GM23248 (cell line): ENCODE measurements around the gene LRMDA. TPM values are rescaled to one million over a fixed set of nuclear protein-coding genes. Genes with fewer than 3 reads are reported as not detected.

Experiments
- DNase-seq: peaks from one replicate; pipeline ENCODE4 v3.0.0-alpha.2; 2015
- H2AFZ ChIP-seq: fragments of 200-600 bp; sonication (generic); 2 replicates; pipeline ENCODE4 v1.6.1; 2016; ENCODE audit warnings: antibody characterized with exemption
- H3F3A ChIP-seq: fragments of 200-600 bp; sonication (generic); 2 replicates; pipeline ENCODE4 v1.6.1; 2016; ENCODE audit warnings: mild to moderate bottlenecking, antibody characterized with exemption, mixed run types; ENCODE audit not compliant: insufficient read depth
- H3K27ac ChIP-seq: fragments of 200-600 bp; sonication (generic); 2 replicates; pipeline ENCODE4 v1.5.1; 2016; ENCODE audit warnings: mild to moderate bottlenecking
- H3K27me3 ChIP-seq: fragments of 200-600 bp; sonication (generic); replicated peaks from 2 replicates; pipeline ENCODE4 v1.6.1; 2016; ENCODE audit warnings: mild to moderate bottlenecking; ENCODE audit not compliant: insufficient read depth
- H3K36me3 ChIP-seq: fragments of 200-600 bp; sonication (generic); 2 replicates; pipeline ENCODE4 v1.6.1; 2016; ENCODE audit warnings: low read depth, mild to moderate bottlenecking
- H3K4me1 ChIP-seq: fragments of 200-600 bp; sonication (generic); 2 replicates; pipeline ENCODE4 v1.6.1; 2016; ENCODE audit warnings: mild to moderate bottlenecking; ENCODE audit not compliant: insufficient read depth
- H3K4me2 ChIP-seq: fragments of 200-600 bp; sonication (generic); one replicate; pipeline ENCODE4 v1.6.1; 2016; ENCODE audit warnings: mild to moderate bottlenecking; ENCODE audit not compliant: unreplicated experiment
- H3K4me3 ChIP-seq: fragments of 200-600 bp; sonication (generic); 2 replicates; pipeline ENCODE4 v1.5.1; 2016; ENCODE audit warnings: mild to moderate bottlenecking
- H3K79me2 ChIP-seq: fragments of 200-600 bp; sonication (generic); 2 replicates; pipeline ENCODE4 v1.6.1; 2016; ENCODE audit warnings: mild to moderate bottlenecking; ENCODE audit not compliant: insufficient read depth
- H3K9ac ChIP-seq: fragments of 200-600 bp; sonication (generic); 2 replicates; pipeline ENCODE4 v1.6.1; 2016; ENCODE audit warnings: mild to moderate bottlenecking
- H3K9me2 ChIP-seq: fragments of 200-600 bp; sonication (generic); 2 replicates; pipeline ENCODE4 v1.6.1; 2016; ENCODE audit warnings: mixed run types, mild to moderate bottlenecking, moderate library complexity; ENCODE audit not compliant: insufficient read depth
- H3K9me3 ChIP-seq: fragments of 200-600 bp; sonication (generic); one replicate; pipeline ENCODE4 v1.6.1; 2017; ENCODE audit warnings: low read depth
- H4K20me1 ChIP-seq: fragments of 200-600 bp; sonication (generic); 2 replicates; pipeline ENCODE4 v1.6.0; 2016; ENCODE audit not compliant: insufficient read depth
- EZH2 ChIP-seq: fragments of 200-600 bp; sonication (generic); IDR thresholded peaks from 2 replicates; pipeline ENCODE4 v1.6.1; 2018; ENCODE audit warnings: antibody characterized with exemption, mild to moderate bottlenecking; ENCODE audit not compliant: insufficient read depth, poor library complexity, severe bottlenecking
- EZH2phosphoT487 ChIP-seq: fragments of 200-600 bp; sonication (generic); IDR thresholded peaks from 2 replicates; pipeline ENCODE4 v1.6.1; 2018; ENCODE audit warnings: antibody characterized with exemption, moderate library complexity, mild to moderate bottlenecking, low read depth; ENCODE audit not compliant: insufficient read depth
- WGBS, 2 experiments: methylation state at CpG; one replicate each; pipeline ENCODE4 v1.1.6; 2015 to 2017; ENCODE audit warnings: low lambda C conversion rate in 2 of 2, low coverage in 1 of 2; ENCODE audit errors: missing lambda C conversion rate in 2 of 2; 5-methylcytosine and 5-hydroxymethylcytosine counted together
- in situ Hi-C: fragments of 300-500 bp; cut with MboI; formaldehyde crosslinking; loops from 2 replicates; pipeline ENCODE4 v1.15.0; 2020
- polyA plus RNA-seq: library from polyadenylated mRNA; unstranded; fragments of >200 nt; fragmentation: Nextera tagmentation; extraction: Ambion mirVana; gene quantifications from 2 replicates; pipeline ENCODE4 v1.2.1, GENCODE V29; 2016
- total RNA-seq: library from RNA; depleted of rRNA; stranded (reverse); fragments of >200 nt; shearing (Covaris generic); gene quantifications from 2 replicates; pipeline ENCODE4 v1.2.3, GENCODE V29; 2014

The LRMDA gene
- total and polyA plus RNA-seq, 2 experiments from 2014 or later = 2.6 TPM; not detected in 1

GRCh38 chr10:76049581-76050290 lies 618.3 kb downstream of the LRMDA start:
- 69 to 70% methylated on average over 5 of the region's 5 CpGs for WGBS, 2 experiments
- no peak for TF ChIP-seq EZH2
- no peak for TF ChIP-seq EZH2phosphoT487
- in situ Hi-C loops = loop anchor here (25.0 kb wide), 2 partner anchors 488 to 938 kb away; no protein-coding TSS in a partner anchor
- no peaks in the 10 kb centered on the region for H3F3A ChIP-seq
- H3K4me2 ChIP-seq = no peak overlapping the region
- no peak overlapping the region for H3K9ac ChIP-seq
- no peaks in the 10 kb centered on the region for H3K79me2 ChIP-seq
- peak; percentile 2 for DNase-seq
- H2AFZ ChIP-seq = no peak overlapping the region
- no peaks in the 10 kb centered on the region for H3K9me2 ChIP-seq
- no peaks in the 10 kb centered on the region for H3K9me3 ChIP-seq
- H3K27ac ChIP-seq = no peak overlapping the region
- H3K36me3 ChIP-seq = no peaks in the 10 kb centered on the region
- H3K27me3 ChIP-seq = peaks cover 6% of the 10 kb centered on the region; the same call in 1 of the 2 replicates
- H4K20me1 ChIP-seq = no peaks in the 10 kb centered on the region
- H3K4me1 ChIP-seq = no peaks in the 10 kb centered on the region
- H3K4me3 ChIP-seq = no peak overlapping the region

GRCh38 chr10:76050291-76050625 lies 618.8 kb downstream of the LRMDA start:
- Histone ChIP-seq H3K9ac (no peak overlapping the region), H2AFZ (no peak overlapping the region), H3K79me2 (no peaks in the 10 kb centered on the region), H4K20me1 (no peaks in the 10 kb centered on the region), H3K9me3 (no peaks in the 10 kb centered on the region), H3K4me1 (no peaks in the 10 kb centered on the region), H3K27me3 (peaks cover 6% of the 10 kb centered on the region; the same call in 1 of the 2 replicates), H3F3A (no peaks in the 10 kb centered on the region), H3K27ac (no peak overlapping the region), H3K36me3 (no peaks in the 10 kb centered on the region), H3K4me2 (no peak overlapping the region), H3K9me2 (no peaks in the 10 kb centered on the region), H3K4me3 (no peak overlapping the region)
- DNase-seq = no peak
- TF ChIP-seq EZH2phosphoT487 (no peak), EZH2 (no peak)
- in situ Hi-C loops = no loop called here

- no peaks in the 10 kb centered on the region for H3K4me1 ChIP-seq
- H3K36me3 ChIP-seq = no peaks in the 10 kb centered on the region
- H3K9ac ChIP-seq = no peak overlapping the region
- no peaks in the 10 kb centered on the region for H3K9me2 ChIP-seq
- H3K4me2 ChIP-seq = no peak overlapping the region
- in situ Hi-C loops = no loop called here
- no peak overlapping the region for H2AFZ ChIP-seq
- no peak overlapping the region for H3K27ac ChIP-seq
- WGBS, 2 experiments = 69 to 73% methylated on average over 12 of the region's 12 CpGs
- TF ChIP-seq EZH2 (no peak), EZH2phosphoT487 (no peak)
- H3K4me3 ChIP-seq = no peak overlapping the region
- no peaks in the 10 kb centered on the region for H4K20me1 ChIP-seq
- H3F3A ChIP-seq = no peaks in the 10 kb centered on the region
- DNase-seq = no peak
- H3K9me3 ChIP-seq = no peaks in the 10 kb centered on the region
- no peaks in the 10 kb centered on the region for H3K79me2 ChIP-seq
- H3K27me3 ChIP-seq = peaks cover 6% of the 10 kb centered on the region; the same call in 1 of the 2 replicates
Measured at GRCh38 chr10:76051007-76051936, 619.8 kb downstream of the LRMDA start.

- no peaks in the 10 kb centered on the region for H3K36me3 ChIP-seq
Measured at GRCh38 chr10:76052682-76053503, 621.5 kb downstream of the LRMDA start.

More at GRCh38 chr10:76052682-76053503, 621.5 kb downstream of the LRMDA start:
- TF ChIP-seq EZH2 (no peak), EZH2phosphoT487 (no peak)
- DNase-seq = no peak
- Histone ChIP-seq H3K4me1 (no peaks in the 10 kb centered on the region), H3K4me2 (no peak overlapping the region), H3K9me3 (no peaks in the 10 kb centered on the region), H4K20me1 (no peaks in the 10 kb centered on the region), H3F3A (no peaks in the 10 kb centered on the region), H3K4me3 (no peak overlapping the region), H3K9ac (no peak overlapping the region), H3K27me3 (peaks cover 6% of the 10 kb centered on the region; the same call in 1 of the 2 replicates), H3K9me2 (no peaks in the 10 kb centered on the region), H3K79me2 (no peaks in the 10 kb centered on the region), H3K27ac (no peak overlapping the region), H2AFZ (no peak overlapping the region)
- in situ Hi-C loops = no loop called here
- 75 to 78% methylated on average over 9 of the region's 9 CpGs for WGBS, 2 experiments
